Neural progenitor cell (in vitro differentiated cells): ENCODE data around the gene CLCF1.

Source experiments
- CTCF ChIP-seq: fragments of 200-600 bp; sonication (generic); IDR thresholded peaks from 2 replicates; pipeline ENCODE4 v1.5.1; 2017; ENCODE audit warnings: antibody characterized with exemption, mild to moderate bottlenecking
- EZH2 ChIP-seq: fragments of 200-600 bp; sonication (generic); IDR thresholded peaks from 2 replicates; pipeline ENCODE4 v1.6.1; 2017; ENCODE audit warnings: antibody characterized with exemption, mild to moderate bottlenecking, moderate library complexity

DNA sequence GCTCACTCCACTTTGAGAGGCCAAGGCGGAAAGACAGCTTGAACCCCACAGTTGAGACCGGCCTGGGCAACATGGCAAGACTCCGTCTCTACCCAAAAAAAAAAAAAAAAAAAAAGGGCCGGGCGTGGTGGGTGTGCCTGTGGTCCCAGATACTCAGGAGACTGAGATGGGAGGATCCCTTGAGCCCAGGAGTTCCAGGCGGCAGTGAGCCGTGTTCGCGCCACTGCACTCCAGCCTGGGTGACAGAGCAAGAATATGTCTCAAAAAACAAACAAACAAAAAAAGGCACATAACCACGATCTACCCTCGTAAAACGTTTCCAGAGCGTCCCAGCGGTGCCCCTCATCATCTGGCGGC lies 17.5 kb upstream of the CLCF1 start:
- TF ChIP-seq CTCF, result no peak
- TF ChIP-seq EZH2, result no peak
